ENCODE results near the gene TMEM30A.

- TF ChIP-seq CTCF (IDR thresholded peaks at IDR 0.05; ENCODE audit: low read length) (no peak), EZH2 (optimal IDR thresholded peaks at IDR 0.05; ENCODE audit: low read depth, low read length) (no peak), EZH2phosphoT487 (IDR thresholded peaks at IDR 0.05; ENCODE audit: low read length) (no peak)
These were observed 5.7 kb upstream of the TMEM30A start for GRCh38 chr6:75290136-75290945.

Data from MM.1S (cell line).